Gastroesophageal sphincter (tissue), 3 donors: ENCODE data around the gene LRP1B.

ENCODE experiments used
- POLR2A ChIP-seq, 2 donors: fragments of 450-650 bp; IDR thresholded peaks; one replicate each; pipeline ENCODE4 v1.6.1; 2017; ENCODE audit warnings: antibody characterized with exemption in 2 of 2, mild to moderate bottlenecking in 2 of 2, moderate library complexity in 1 of 2
- TF ChIP-seq, protein P1 (sequence below), 4 experiments: fragments of 200-600 bp in 2 of 4; fragments of 450-650 bp in 2 of 4; sonication (generic) in 1 of 4; IDR thresholded peaks; one replicate each; pipeline ENCODE4 v1.5.1; 2017 to 2019; ENCODE audit warnings: antibody characterized with exemption in 4 of 4, mild to moderate bottlenecking in 2 of 4, moderate library complexity in 2 of 4

DNA sequence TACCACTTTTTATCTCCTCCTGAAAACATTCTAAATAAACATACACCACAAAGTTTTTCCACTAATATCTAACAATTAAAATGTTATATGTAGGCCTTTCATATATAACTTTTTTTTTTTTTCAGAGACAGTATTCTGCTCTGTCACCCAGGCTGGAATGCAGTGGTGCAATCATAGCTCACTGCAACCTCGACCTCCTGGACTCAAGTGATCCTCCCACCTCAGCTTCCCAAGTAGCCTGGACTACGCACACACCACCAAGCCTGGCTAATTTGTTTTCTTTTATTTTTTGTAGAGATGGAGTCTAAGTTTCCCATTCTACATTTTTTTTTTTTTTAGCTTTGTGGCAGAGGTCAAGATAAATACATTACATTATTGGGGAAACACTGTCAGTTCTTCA is 1738.0 kb downstream of the LRP1B start:
- TF ChIP-seq, protein P1, sequence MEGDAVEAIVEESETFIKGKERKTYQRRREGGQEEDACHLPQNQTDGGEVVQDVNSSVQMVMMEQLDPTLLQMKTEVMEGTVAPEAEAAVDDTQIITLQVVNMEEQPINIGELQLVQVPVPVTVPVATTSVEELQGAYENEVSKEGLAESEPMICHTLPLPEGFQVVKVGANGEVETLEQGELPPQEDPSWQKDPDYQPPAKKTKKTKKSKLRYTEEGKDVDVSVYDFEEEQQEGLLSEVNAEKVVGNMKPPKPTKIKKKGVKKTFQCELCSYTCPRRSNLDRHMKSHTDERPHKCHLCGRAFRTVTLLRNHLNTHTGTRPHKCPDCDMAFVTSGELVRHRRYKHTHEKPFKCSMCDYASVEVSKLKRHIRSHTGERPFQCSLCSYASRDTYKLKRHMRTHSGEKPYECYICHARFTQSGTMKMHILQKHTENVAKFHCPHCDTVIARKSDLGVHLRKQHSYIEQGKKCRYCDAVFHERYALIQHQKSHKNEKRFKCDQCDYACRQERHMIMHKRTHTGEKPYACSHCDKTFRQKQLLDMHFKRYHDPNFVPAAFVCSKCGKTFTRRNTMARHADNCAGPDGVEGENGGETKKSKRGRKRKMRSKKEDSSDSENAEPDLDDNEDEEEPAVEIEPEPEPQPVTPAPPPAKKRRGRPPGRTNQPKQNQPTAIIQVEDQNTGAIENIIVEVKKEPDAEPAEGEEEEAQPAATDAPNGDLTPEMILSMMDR (IDR thresholded peaks at IDR 0.05) = no peak
- TF ChIP-seq POLR2A (IDR thresholded peaks at IDR 0.05) = no peak
